Neuronal stem cell (in vitro differentiated cells): ENCODE measurements around the gene AOC2.

Source experiments
- DNase-seq: peaks from one replicate; pipeline ENCODE4 v3.0.0-alpha.2; 2013; ENCODE audit warnings: low spot score
- H2AFZ ChIP-seq: one replicate; pipeline ENCODE4 v1.6.1; 2013; ENCODE audit warnings: mild to moderate bottlenecking, low read length, inconsistent platforms
- H2AK5ac ChIP-seq: 2 replicates; pipeline ENCODE4 v1.6.1; 2013; ENCODE audit warnings: low read depth, mild to moderate bottlenecking, inconsistent platforms, low read length, moderate library complexity, mixed read lengths
- H2BK120ac ChIP-seq: 2 replicates; pipeline ENCODE4 v1.6.1; 2013; ENCODE audit warnings: low read depth, mild to moderate bottlenecking, inconsistent platforms, low read length, moderate library complexity, mixed read lengths
- H2BK12ac ChIP-seq: one replicate; pipeline ENCODE4 v1.6.1; 2013; ENCODE audit warnings: low read length, inconsistent platforms
- H2BK15ac ChIP-seq: 2 replicates; pipeline ENCODE4 v1.6.1; 2013; ENCODE audit warnings: mild to moderate bottlenecking, low read length, inconsistent platforms, mixed read lengths
- H2BK5ac ChIP-seq: one replicate; pipeline ENCODE4 v1.6.1; 2013; ENCODE audit warnings: inconsistent platforms, mild to moderate bottlenecking, low read length, moderate library complexity
- H3K14ac ChIP-seq: one replicate; pipeline ENCODE4 v1.6.1; 2013; ENCODE audit warnings: low read length, inconsistent platforms
- H3K18ac ChIP-seq: 2 replicates; pipeline ENCODE4 v1.6.1; 2013; ENCODE audit warnings: low read length, inconsistent platforms
- H3K23ac ChIP-seq: 2 replicates; pipeline ENCODE4 v1.6.1; 2013; ENCODE audit warnings: low read depth, mild to moderate bottlenecking, mixed read lengths, low read length, inconsistent platforms; ENCODE audit not compliant: poor library complexity
- H3K27ac ChIP-seq: replicated peaks from 3 replicates; pipeline ENCODE4 v1.5.1; 2013; ENCODE audit warnings: low read length, inconsistent platforms
- H3K27me3 ChIP-seq, 3 experiments: 2 replicates each; pipeline ENCODE4 v1.6.1; 2013; ENCODE audit warnings: low read length in 3 of 3, mild to moderate bottlenecking in 2 of 3, inconsistent platforms in 1 of 3, low read depth in 1 of 3, mixed read lengths in 1 of 3, moderate library complexity in 1 of 3; ENCODE audit not compliant: control insufficient read depth in 3 of 3, insufficient read depth in 3 of 3
- H3K36me3 ChIP-seq, 2 donors: replicated peaks in 1 of 2; 2 replicates each; pipeline ENCODE4 v1.6.1; 2013; ENCODE audit warnings: low read length in 2 of 2; ENCODE audit not compliant: control insufficient read depth in 2 of 2, insufficient read depth in 2 of 2
- H3K4ac ChIP-seq: 2 replicates; pipeline ENCODE4 v1.6.1; 2013; ENCODE audit warnings: inconsistent platforms, mild to moderate bottlenecking, low read length, moderate library complexity
- H3K4me1 ChIP-seq, 2 donors: 1 replicate in 1 of 2; 2 replicates in 1 of 2; pipeline ENCODE4 v1.6.1; 2013; ENCODE audit warnings: low read length in 2 of 2, low read depth in 1 of 2; ENCODE audit not compliant: control insufficient read depth in 2 of 2, insufficient read depth in 1 of 2
- H3K4me2 ChIP-seq: one replicate; pipeline ENCODE4 v1.6.1; 2013; ENCODE audit warnings: mild to moderate bottlenecking, low read length, inconsistent platforms; ENCODE audit not compliant: insufficient read depth, poor library complexity, severe bottlenecking
- H3K4me3 ChIP-seq, 2 donors: 2 replicates each; pipeline ENCODE4 v1.5.1; 2013; ENCODE audit warnings: low read length in 2 of 2, mild to moderate bottlenecking in 2 of 2, inconsistent platforms in 1 of 2, moderate library complexity in 1 of 2
- H3K79me1 ChIP-seq: one replicate; pipeline ENCODE4 v1.6.1; 2013; ENCODE audit warnings: low read depth, mild to moderate bottlenecking, inconsistent platforms, low read length, moderate library complexity
- H3K9ac ChIP-seq: one replicate; pipeline ENCODE4 v1.6.1; 2013; ENCODE audit warnings: mild to moderate bottlenecking, low read depth, low read length, inconsistent platforms; ENCODE audit not compliant: poor library complexity
- H3K9me3 ChIP-seq, 2 donors: replicated peaks in 1 of 2; 2 replicates each; pipeline versions ENCODE3 to v1.6.1; 2013; ENCODE audit warnings: low read length in 2 of 2, mild to moderate bottlenecking in 2 of 2, inconsistent platforms in 1 of 2, low read depth in 1 of 2, mixed read lengths in 1 of 2, moderate library complexity in 1 of 2; ENCODE audit not compliant: control insufficient read depth in 2 of 2, insufficient read depth in 1 of 2
- H4K8ac ChIP-seq: one replicate; pipeline ENCODE4 v1.6.1; 2013; ENCODE audit warnings: low read depth, mild to moderate bottlenecking, inconsistent platforms, low read length, moderate library complexity
- H4K91ac ChIP-seq: one replicate; pipeline ENCODE4 v1.6.1; 2013; ENCODE audit warnings: low read length, low read depth, mild to moderate bottlenecking, inconsistent platforms; ENCODE audit not compliant: poor library complexity
- WGBS, 2 donors: extraction: QIAGEN DNeasy Blood & Tissue Kit; methylation state at CpG; one replicate each; pipeline ENCODE4 v1.1.7; 2013; ENCODE audit warnings: missing lambda C conversion rate in 2 of 2, mixed read lengths in 1 of 2; ENCODE audit not compliant: insufficient read length in 2 of 2, insufficient replicate concordance in 1 of 2; ENCODE audit errors: extremely low coverage in 2 of 2; 5-methylcytosine and 5-hydroxymethylcytosine counted together

Gene AOC2

DNA sequence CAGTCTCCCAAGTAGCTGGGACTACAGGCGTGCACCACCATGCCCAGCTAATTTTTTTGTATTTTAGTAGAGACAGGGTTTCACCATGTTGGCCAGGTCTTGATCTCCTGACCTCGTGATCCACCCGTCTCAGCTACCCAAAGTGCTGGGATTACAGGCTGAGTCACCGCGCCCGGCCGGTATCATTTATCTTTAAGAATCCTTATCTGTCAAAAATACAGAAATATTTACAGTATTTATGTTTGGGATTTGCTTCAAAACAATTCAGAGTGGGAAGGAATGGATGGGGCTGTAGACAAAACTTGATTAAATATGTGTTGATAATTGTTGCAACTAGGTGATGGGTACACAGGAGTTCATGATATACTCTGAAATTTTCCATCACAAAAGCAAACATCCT, 23.2 kb upstream of the AOC2 start:
- H3K4me1 ChIP-seq = peaks cover 3 to 5% of the 10 kb centered on the region in 2 donors
- DNase-seq = no peak
- H3K18ac ChIP-seq = no peak overlapping the region
- no peak overlapping the region for H2BK12ac ChIP-seq
- no peaks in the 10 kb centered on the region for H3K9me3 ChIP-seq
- no peak overlapping the region for H2BK120ac ChIP-seq
- H3K4me2 ChIP-seq = no peak overlapping the region
- H3K79me1 ChIP-seq = peaks cover 6% of the 10 kb centered on the region
- H2AK5ac ChIP-seq = no peak overlapping the region
- no peak overlapping the region for H3K23ac ChIP-seq
- no peak overlapping the region for H3K9ac ChIP-seq
- no peak overlapping the region for H3K4ac ChIP-seq
- no peak overlapping the region for H2BK15ac ChIP-seq
- no peak overlapping the region for H2AFZ ChIP-seq
- H4K91ac ChIP-seq = no peak overlapping the region
- H4K8ac ChIP-seq = no peak overlapping the region
- no peak overlapping the region for H2BK5ac ChIP-seq
- no peak overlapping the region for H3K27ac ChIP-seq
- H3K4me3 ChIP-seq = no peak overlapping the region
- H3K14ac ChIP-seq = no peak overlapping the region
- peaks cover 19 to 52% of the 10 kb centered on the region in 2 donors for H3K36me3 ChIP-seq
- H3K27me3 ChIP-seq = no peaks in the 10 kb centered on the region
- no CpG with 5 or more reads among the region's 7 CpGs for WGBS, 2 donors

DNA sequence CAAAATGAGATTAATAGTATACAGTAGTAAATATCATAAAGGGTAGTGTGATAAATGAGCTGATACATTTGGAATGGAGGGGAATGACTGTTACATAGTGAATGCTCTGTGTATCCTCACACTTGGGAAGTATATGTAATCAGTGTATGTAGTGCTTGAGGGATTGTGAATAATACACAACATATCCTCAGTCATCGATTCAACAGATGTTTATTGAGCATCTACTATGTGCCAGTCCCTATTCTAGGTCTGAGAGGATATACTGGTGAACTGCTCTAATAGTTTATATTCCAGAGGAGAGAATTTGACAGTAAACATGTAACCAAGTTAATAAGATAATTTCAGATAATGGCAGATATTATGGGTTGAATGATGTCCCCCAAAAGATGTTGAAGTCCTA, 16.9 kb upstream of the AOC2 start:
- Histone ChIP-seq H3K27me3 (no peaks in the 10 kb centered on the region), H3K4me3 (no peak overlapping the region), H2AFZ (no peak overlapping the region), H2AK5ac (no peak overlapping the region), H3K79me1 (peaks cover 6% of the 10 kb centered on the region), H2BK12ac (no peak overlapping the region), H3K23ac (no peak overlapping the region), H3K4ac (no peak overlapping the region), H3K9me3 (no peaks in the 10 kb centered on the region), H2BK120ac (no peak overlapping the region), H2BK5ac (no peak overlapping the region), H2BK15ac (no peak overlapping the region), H4K91ac (no peak overlapping the region), H3K27ac (no peak overlapping the region), H3K36me3 (no peaks in the 10 kb centered on the region), H4K8ac (no peak overlapping the region), H3K9ac (no peak overlapping the region), H3K4me1 (peaks cover 3 to 8% of the 10 kb centered on the region in 2 donors), H3K18ac (no peak overlapping the region), H3K4me2 (no peak overlapping the region), H3K14ac (no peak overlapping the region)
- WGBS, 2 donors = no CpG with 5 or more reads among the region's 1 CpG
- DNase-seq = no peak

DNA sequence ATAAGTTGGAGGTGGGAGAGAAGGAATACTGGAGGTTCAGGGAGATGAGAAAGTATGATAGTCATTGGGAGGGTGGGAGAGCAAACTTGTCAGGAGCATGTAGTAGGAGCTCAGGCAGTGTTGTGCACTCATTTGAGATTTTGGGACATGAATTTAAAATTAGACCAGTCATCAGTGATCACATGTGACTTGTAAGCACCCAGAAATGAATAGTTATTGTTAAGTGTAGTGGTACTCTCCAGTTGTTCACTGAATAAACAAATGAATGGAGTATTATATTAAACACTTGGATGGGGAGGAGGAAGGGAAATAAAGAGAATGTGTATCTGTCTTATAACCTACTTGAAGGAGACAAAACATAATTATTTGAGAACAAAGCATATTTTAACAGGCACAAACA, 13.4 kb upstream of the AOC2 start:
- peaks cover 6% of the 10 kb centered on the region for H3K79me1 ChIP-seq
- no peaks in the 10 kb centered on the region for H3K9me3 ChIP-seq

DNA sequence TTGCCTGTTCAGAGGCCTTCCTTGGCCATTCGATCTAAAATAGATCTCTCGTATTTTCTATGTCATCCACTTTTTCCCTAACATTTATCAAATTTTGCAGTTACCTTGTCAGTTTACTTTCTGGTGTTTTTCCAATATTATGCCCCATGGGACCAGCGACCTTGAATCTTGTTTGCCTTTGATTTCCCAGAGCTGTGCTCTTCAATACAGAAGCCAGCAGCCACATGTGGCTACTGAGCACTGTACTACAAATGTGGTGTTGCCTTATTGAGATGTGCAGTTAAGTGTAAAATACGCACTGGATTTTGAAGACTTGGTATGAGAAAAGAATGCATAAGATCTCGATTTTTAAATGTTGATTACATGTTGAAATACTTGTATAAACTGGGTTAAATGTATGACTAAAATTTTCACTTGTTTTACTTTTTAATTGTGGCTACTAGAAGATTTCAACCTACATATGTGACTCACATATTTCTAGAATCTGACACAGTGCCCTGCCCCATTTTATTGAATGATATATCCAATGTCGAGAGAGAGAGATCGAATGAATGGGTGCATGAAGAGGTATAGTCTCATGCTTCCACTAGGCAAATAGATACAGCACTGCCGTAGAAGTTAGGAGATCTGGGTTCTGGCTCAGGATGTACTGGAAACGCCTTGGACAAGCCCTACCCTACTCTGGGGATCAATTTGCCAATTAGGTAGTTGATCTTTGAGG, 12.0 kb upstream of the AOC2 start:
- DNase-seq = no peak
- Histone ChIP-seq H3K18ac (peak overlapping the region; percentile 88), H3K4ac (no peak overlapping the region), H2BK15ac (no peak overlapping the region), H3K36me3 (peaks cover 12 to 26% of the 10 kb centered on the region in 2 donors), H3K9me3 (no peaks in the 10 kb centered on the region), H3K27ac (no peak overlapping the region), H2AFZ (peak overlapping the region; percentile 82), H3K79me1 (peaks cover 6% of the 10 kb centered on the region), H3K9ac (peak overlapping the region; percentile 85), H4K8ac (no peak overlapping the region), H3K27me3 (no peaks in the 10 kb centered on the region), H3K14ac (no peak overlapping the region), H3K4me2 (peak overlapping the region; percentile 98), H2AK5ac (no peak overlapping the region), H4K91ac (no peak overlapping the region), H3K4me1 (peaks cover 4% of the 10 kb centered on the region in 2 donors), H2BK12ac (no peak overlapping the region), H2BK120ac (peak overlapping the region; percentile 39), H3K4me3 (peak overlapping the region; percentile 58 to 89), H2BK5ac (peak overlapping the region; percentile 71), H3K23ac (peak overlapping the region; percentile 99)
- no CpG with 5 or more reads among the region's 9 CpGs for WGBS, 2 donors

More for the DNA sequence above, 13.4 kb upstream of the AOC2 start:
- no peak overlapping the region for H2AK5ac ChIP-seq
- H4K91ac ChIP-seq = no peak overlapping the region
- no peak for DNase-seq
- no peak overlapping the region for H3K4me2 ChIP-seq
- peaks cover 9 to 17% of the 10 kb centered on the region in 2 donors for H3K36me3 ChIP-seq
- H3K9ac ChIP-seq = no peak overlapping the region
- H2BK12ac ChIP-seq = no peak overlapping the region
- H3K4ac ChIP-seq = no peak overlapping the region
- no peak overlapping the region for H2AFZ ChIP-seq
- no peak overlapping the region for H3K4me3 ChIP-seq
- no peak overlapping the region for H4K8ac ChIP-seq
- no peak overlapping the region for H3K18ac ChIP-seq
- H3K14ac ChIP-seq = no peak overlapping the region
- H2BK15ac ChIP-seq = no peak overlapping the region
- H2BK120ac ChIP-seq = no peak overlapping the region
- no peak overlapping the region for H2BK5ac ChIP-seq
- no peak overlapping the region for H3K27ac ChIP-seq
- no peak overlapping the region for H3K23ac ChIP-seq
- H3K4me1 ChIP-seq = peaks cover 4% of the 10 kb centered on the region in 2 donors
- H3K27me3 ChIP-seq = no peaks in the 10 kb centered on the region
